IPS-18a (cell line): ENCODE measurements around the gene PRELID2.
"Not testable (repeated sequence)": the region's sequence is repeated elsewhere in the genome, so short reads cannot be mapped to it uniquely, and the experiment has no call there.

ENCODE experiments used
- H3K27ac ChIP-seq: one replicate; pipeline ENCODE4 v1.5.1; 2013; ENCODE audit warnings: low read length
- H3K27me3 ChIP-seq: one replicate; pipeline ENCODE4 v1.6.1; 2013; ENCODE audit warnings: mild to moderate bottlenecking, low read length; ENCODE audit not compliant: control insufficient read depth, insufficient read depth
- H3K36me3 ChIP-seq: one replicate; pipeline ENCODE4 v1.6.1; 2013; ENCODE audit warnings: low read depth, low read length; ENCODE audit not compliant: control insufficient read depth
- H3K4me1 ChIP-seq: one replicate; pipeline ENCODE4 v1.6.1; 2013; ENCODE audit warnings: low read depth, low read length; ENCODE audit not compliant: control insufficient read depth
- H3K4me3 ChIP-seq: one replicate; pipeline ENCODE4 v1.5.1; 2013; ENCODE audit warnings: low read length
- H3K9ac ChIP-seq: one replicate; pipeline ENCODE4 v1.6.1; 2013; ENCODE audit warnings: mild to moderate bottlenecking, low read length, moderate library complexity
- H3K9me3 ChIP-seq: one replicate; pipeline ENCODE4 v1.6.1; 2013; ENCODE audit warnings: low read depth, low read length; ENCODE audit not compliant: control insufficient read depth

Gene PRELID2

GRCh38 chr5:145806923-145807322, 28.2 kb downstream of the PRELID2 start:
- H3K27me3 ChIP-seq: no peaks in the 10 kb centered on the region
- no peaks in the 10 kb centered on the region for H3K4me1 ChIP-seq
- no peak overlapping the region for H3K9ac ChIP-seq
- H3K4me3 ChIP-seq: no peak overlapping the region
- H3K36me3 ChIP-seq: no peaks in the 10 kb centered on the region
- no peaks in the 10 kb centered on the region for H3K9me3 ChIP-seq
- H3K27ac ChIP-seq: no peak overlapping the region

- Histone ChIP-seq H3K36me3 (no peaks in the 10 kb centered on the region), H3K9me3 (no peaks in the 10 kb centered on the region), H3K9ac (no peak overlapping the region), H3K27me3 (no peaks in the 10 kb centered on the region), H3K4me3 (no peak overlapping the region), H3K4me1 (no peaks in the 10 kb centered on the region), H3K27ac (no peak overlapping the region)
Observed at GRCh38 chr5:145805819-145806218, 29.3 kb downstream of the PRELID2 start.

DNA sequence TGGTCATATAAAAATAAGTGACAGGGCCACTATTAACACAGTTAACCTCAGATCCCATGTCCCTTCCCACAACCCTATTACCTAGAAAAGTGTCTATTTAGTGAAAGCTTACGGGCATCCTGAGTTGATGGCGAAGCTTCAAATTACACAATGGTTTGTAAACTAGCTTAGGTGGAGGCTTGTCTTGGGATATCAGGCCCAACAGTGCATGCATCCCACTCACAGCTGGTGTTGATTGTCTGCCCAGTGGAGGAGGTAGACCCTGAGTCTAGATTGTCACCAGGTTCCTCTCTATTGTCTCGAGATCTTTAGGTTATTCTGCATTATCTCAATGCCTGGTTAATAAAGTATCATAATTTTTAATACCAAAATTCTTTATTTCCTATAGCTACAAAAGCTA, 30.4 kb downstream of the PRELID2 start:
- no peaks in the 10 kb centered on the region for H3K36me3 ChIP-seq
- no peak overlapping the region for H3K27ac ChIP-seq
- no peaks in the 10 kb centered on the region for H3K4me1 ChIP-seq
- no peaks in the 10 kb centered on the region for H3K27me3 ChIP-seq
- H3K4me3 ChIP-seq: no peak overlapping the region
- H3K9ac ChIP-seq: no peak overlapping the region
- H3K9me3 ChIP-seq: no peaks in the 10 kb centered on the region

DNA sequence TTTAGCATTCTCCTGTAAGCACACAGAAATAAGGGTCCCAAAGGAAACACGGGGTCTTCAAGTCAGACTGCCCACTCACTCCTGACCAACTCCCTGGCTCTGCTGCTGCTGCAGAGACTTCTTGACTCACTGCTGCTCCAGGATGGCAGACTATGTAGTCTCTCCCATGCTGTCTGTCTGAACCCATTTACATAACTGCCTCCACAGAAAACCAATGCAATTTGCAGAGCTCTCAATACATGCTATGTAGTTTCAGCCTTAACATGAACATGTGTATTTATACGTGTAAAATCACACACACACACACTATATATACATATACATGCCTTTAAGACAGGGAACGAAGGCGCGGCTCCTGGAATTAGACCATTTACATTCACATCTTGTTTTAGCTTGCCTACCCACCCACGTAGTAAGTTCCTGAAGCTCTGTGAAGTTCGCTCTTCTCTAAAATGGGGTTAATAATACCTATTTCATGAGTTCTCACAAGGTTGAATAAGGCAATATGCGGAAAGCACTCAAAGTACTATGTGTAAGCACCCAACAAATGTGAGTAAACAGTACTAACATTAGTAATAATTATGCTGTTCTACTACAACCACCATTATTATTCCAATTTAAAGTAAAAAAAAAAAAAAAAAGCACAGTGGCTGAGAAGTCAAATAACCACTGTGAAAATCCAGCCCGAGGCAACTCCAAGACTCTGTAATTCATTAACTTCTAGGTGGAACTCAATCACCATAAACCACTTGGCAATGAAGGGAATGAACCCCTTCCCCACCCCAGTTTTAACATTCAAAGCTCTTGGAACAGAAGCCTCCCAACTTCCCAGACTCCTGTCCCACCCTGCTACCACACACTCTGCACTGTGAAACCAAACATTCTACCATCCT, 31.8 kb downstream of the PRELID2 start:
- no peak overlapping the region for H3K9ac ChIP-seq
- H3K27me3 ChIP-seq: no peaks in the 10 kb centered on the region
- no peaks in the 10 kb centered on the region for H3K36me3 ChIP-seq
- H3K4me1 ChIP-seq: no peaks in the 10 kb centered on the region
- no peaks in the 10 kb centered on the region for H3K9me3 ChIP-seq
- no peak overlapping the region for H3K27ac ChIP-seq
- no peak overlapping the region for H3K4me3 ChIP-seq

- Histone ChIP-seq H3K9ac (no peak overlapping the region), H3K4me3 (no peak overlapping the region)
Observed at GRCh38 chr5:145801195-145801594, 33.9 kb downstream of the PRELID2 start.

GRCh38 chr5:145800181-145800580, 35.0 kb downstream of the PRELID2 start:
- Histone ChIP-seq H3K27me3 (no peaks in the 10 kb centered on the region), H3K4me3 (no peak overlapping the region), H3K27ac (no peak overlapping the region), H3K36me3 (no peaks in the 10 kb centered on the region), H3K9ac (no peak overlapping the region), H3K9me3 (no peaks in the 10 kb centered on the region), H3K4me1 (no peaks in the 10 kb centered on the region)

More at GRCh38 chr5:145801195-145801594, 33.9 kb downstream of the PRELID2 start:
- no peaks in the 10 kb centered on the region for H3K9me3 ChIP-seq
- H3K36me3 ChIP-seq: no peaks in the 10 kb centered on the region
- no peaks in the 10 kb centered on the region for H3K4me1 ChIP-seq
- no peaks in the 10 kb centered on the region for H3K27me3 ChIP-seq
- H3K27ac ChIP-seq: no peak overlapping the region

DNA sequence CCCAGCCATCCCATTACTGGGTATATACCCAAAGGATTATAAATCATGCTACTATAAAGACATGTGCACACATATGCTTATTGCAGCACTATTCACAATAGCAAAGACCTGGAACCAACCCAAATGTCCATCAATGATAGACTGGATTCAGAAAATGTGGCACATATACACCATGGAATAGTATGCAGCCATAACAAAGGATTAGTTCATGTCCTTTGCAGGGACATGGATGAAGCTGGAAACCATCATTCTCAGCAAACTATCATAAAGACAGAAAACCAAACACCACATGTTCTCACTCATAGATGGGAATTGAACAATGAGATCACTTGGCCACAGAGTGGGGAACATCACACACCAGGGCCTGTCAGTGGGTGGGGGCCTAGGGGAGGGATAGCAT, 36.6 kb downstream of the PRELID2 start:
- not testable (repeated sequence) for H3K9ac ChIP-seq, H3K27me3 ChIP-seq, H3K4me3 ChIP-seq, H3K27ac ChIP-seq, H3K4me1 ChIP-seq, H3K9me3 ChIP-seq, H3K36me3 ChIP-seq

DNA sequence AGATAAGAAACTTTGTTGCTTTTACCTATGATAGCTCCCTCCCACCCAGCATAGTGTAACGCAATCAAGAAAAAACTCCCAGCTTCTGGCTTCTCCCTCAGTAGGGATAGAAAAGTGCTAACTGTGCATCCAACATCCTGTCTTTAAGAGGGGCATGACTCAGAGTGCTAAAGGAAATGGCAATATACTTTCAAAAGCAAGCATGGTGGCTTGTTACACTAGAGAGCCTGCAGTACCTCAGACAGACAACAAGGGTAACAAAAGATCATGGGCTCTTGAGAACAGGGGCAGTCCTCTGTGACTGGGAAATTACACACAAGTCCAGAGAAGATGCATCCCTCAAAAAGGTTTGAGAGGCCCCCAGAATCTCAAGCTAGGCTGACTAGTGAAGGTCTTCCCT, 37.8 kb downstream of the PRELID2 start:
- Histone ChIP-seq H3K9ac (no peak overlapping the region), H3K27ac (no peak overlapping the region), H3K4me3 (no peak overlapping the region), H3K4me1 (peaks cover 3% of the 10 kb centered on the region), H3K9me3 (no peaks in the 10 kb centered on the region), H3K27me3 (no peaks in the 10 kb centered on the region), H3K36me3 (no peaks in the 10 kb centered on the region)

DNA sequence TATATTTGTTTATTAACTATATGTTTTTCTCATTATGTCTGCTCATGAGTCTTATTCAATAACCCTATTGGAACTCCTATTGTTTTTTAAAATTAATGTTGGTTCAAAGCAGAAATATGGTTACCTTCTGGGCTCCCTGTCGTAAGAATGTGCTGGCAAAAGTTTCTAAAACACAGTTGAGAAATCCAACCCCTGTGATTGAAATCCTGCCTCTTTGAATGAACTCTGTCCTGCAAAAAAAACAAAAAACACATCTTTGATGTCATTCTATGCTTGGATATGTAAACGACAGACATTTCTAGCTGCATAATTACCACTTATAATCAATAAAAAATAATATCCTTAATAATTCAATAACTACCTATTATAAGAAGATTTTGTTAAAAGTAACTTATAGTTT, 38.8 kb downstream of the PRELID2 start:
- no peaks in the 10 kb centered on the region for H3K27me3 ChIP-seq
- H3K36me3 ChIP-seq: no peaks in the 10 kb centered on the region
- H3K27ac ChIP-seq: no peak overlapping the region
- no peak overlapping the region for H3K9ac ChIP-seq
- H3K4me3 ChIP-seq: no peak overlapping the region
- no peaks in the 10 kb centered on the region for H3K9me3 ChIP-seq
- peaks cover 3% of the 10 kb centered on the region for H3K4me1 ChIP-seq

DNA sequence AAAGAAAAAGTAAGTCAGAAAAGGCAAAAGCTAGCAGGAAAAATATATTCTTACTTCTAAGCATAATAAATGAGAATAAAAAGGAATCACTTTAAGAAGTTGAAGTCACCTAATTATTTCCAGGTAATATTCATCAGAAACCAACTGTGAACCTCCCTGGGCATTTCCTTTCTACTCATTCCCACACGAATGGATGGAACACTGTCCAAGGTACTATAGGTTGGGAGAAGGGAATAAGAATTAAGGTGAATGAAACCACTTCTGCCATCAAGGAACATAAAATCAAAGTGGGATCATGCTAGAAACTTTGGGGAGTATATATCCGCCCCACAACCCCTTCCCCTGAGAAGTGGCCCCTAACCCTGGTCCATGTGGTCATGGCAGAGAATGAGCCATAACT, 41.6 kb downstream of the PRELID2 start:
- no peaks in the 10 kb centered on the region for H3K9me3 ChIP-seq
- H3K4me1 ChIP-seq: peaks cover 3% of the 10 kb centered on the region
- no peaks in the 10 kb centered on the region for H3K27me3 ChIP-seq
- H3K36me3 ChIP-seq: no peaks in the 10 kb centered on the region
- H3K9ac ChIP-seq: no peak overlapping the region
- H3K27ac ChIP-seq: no peak overlapping the region
- H3K4me3 ChIP-seq: no peak overlapping the region

- Histone ChIP-seq H3K9ac (no peak overlapping the region), H3K9me3 (no peaks in the 10 kb centered on the region), H3K36me3 (no peaks in the 10 kb centered on the region), H3K4me1 (peaks cover 3% of the 10 kb centered on the region), H3K27me3 (no peaks in the 10 kb centered on the region), H3K4me3 (no peak overlapping the region), H3K27ac (no peak overlapping the region)
Observed at GRCh38 chr5:145792840-145793239, 42.3 kb downstream of the PRELID2 start.

GRCh38 chr5:145791866-145792265, 43.3 kb downstream of the PRELID2 start:
- Histone ChIP-seq H3K9me3 (no peaks in the 10 kb centered on the region), H3K27me3 (no peaks in the 10 kb centered on the region)

More at GRCh38 chr5:145791866-145792265, 43.3 kb downstream of the PRELID2 start:
- H3K4me3 ChIP-seq: no peak overlapping the region
- H3K9ac ChIP-seq: no peak overlapping the region
- H3K36me3 ChIP-seq: no peaks in the 10 kb centered on the region
- no peak overlapping the region for H3K27ac ChIP-seq
- peaks cover 8% of the 10 kb centered on the region for H3K4me1 ChIP-seq
